Measurements from ENCODE around the gene PRRT1B.
"Not testable (repeated sequence)": the region's sequence is repeated elsewhere in the genome, so short reads cannot be mapped to it uniquely, and the experiment has no call there.

DNA sequence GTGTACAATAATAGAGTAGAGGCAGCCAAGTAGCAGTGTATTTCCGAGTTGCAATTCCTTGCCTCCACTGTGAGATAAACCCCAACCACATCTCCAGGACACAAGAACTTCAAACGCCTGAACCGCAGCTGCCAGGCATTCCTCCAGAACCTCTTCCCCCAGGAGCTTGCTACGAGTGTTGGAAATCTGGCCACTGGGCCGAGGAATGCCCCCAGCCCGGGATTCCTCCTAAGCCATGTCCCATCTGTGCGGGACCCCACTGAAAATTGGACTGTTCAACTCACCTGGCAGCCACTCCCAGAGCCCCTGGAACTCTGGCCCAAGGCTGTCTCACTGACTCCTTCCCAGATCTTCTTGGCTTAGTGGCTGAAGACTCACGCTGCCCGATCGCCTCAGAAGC, 3.9 kb downstream of the PRRT1B start:
- TF ChIP-seq CREB1 (CRISPR knock-in tag; IDR thresholded peaks at IDR 0.05); JAZF1 (CRISPR knock-in tag; IDR thresholded peaks at IDR 0.05); CTCF (IDR thresholded peaks at IDR 0.05); FOXP1 (CRISPR knock-in tag; IDR thresholded peaks at IDR 0.05; ENCODE audit: borderline replicate concordance); SP1 (CRISPR knock-in tag; conservative IDR thresholded peaks at IDR 0.05); TP53 (CRISPR knock-in tag; IDR thresholded peaks at IDR 0.05); AR (CRISPR knock-in tag; IDR thresholded peaks at IDR 0.05): not testable (repeated sequence)
